HG03565 (cell line): Measurements from ENCODE around the gene NPR2.

Experiments used
- ATAC-seq: cut with Tn5 transposase; IDR thresholded peaks from one replicate; pipeline ENCODE4 v1.9.1; 2021; ENCODE audit warnings: mild to moderate bottlenecking, moderate library complexity; ENCODE audit not compliant: unreplicated experiment

The NPR2 gene

GRCh38 chr9:35763181-35763580 lies 28.2 kb upstream of the NPR2 start:
- no peak for ATAC-seq

DNA sequence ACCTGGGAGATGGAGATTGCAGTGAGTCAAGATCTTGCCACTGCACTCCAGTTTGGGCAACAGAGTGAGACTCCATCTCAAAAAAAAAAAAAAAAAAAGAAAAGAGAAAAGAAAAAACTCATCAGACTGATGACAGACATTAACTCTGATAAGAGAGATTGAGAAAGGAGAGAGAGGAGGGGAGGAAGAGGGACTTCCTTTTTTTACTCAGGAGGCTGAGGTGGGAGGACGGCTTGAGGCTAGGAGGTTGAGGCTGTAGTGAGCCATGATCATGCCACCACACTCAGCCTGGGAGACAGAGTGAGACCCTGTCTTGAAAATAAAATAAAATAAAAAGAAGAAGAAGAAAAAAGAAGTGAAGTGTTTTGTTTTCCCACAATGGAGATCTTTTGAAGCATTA lies 27.6 kb upstream of the NPR2 start:
- ATAC-seq = no peak

DNA sequence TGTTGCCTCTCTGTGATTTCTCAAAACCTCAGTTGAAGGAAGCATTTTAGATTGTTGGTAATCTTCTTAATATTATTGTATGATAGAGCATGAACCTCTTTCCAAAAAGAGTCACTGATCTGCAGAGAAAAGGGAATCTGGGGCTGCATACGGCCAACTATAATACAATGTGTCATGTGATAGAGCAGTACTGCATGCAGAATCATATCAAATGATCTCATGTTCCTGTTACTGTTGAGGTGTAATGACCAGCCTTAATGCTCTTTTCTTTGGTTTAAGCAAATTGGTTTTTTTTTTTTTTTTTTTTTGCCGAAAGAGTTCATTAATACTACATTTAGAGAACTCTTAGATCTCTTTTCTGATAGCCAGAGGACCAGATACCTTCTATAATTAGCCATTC lies 24.4 kb upstream of the NPR2 start:
- no peak for ATAC-seq

- ATAC-seq = no peak
Measured at GRCh38 chr9:35767458-35767857, 23.9 kb upstream of the NPR2 start.

- ATAC-seq = no peak
Measured at GRCh38 chr9:35769763-35770162, 21.6 kb upstream of the NPR2 start.

- no peak for ATAC-seq
Measured at GRCh38 chr9:35771075-35771433, 20.3 kb upstream of the NPR2 start.

DNA sequence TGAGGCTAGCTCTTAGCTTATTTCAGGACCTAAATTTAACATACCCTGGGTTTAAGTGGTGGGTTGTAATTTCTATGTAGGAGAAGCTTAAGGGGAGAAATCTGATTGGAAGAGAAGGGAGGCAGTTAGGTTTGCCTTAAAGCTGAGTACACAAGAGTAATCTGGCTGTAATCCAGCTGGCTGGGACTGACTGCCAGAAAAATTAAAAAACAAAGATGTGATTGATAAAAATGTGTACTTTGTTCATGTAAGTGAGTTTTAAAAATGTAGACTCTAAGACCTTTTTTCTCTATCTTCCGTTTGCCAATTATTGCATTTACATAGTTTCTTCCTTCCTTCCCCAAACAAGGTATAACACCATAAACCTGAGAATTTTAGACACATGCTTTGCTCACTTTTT lies 19.9 kb upstream of the NPR2 start:
- ATAC-seq = no peak

GRCh38 chr9:35771943-35772342 lies 19.4 kb upstream of the NPR2 start:
- no peak for ATAC-seq

DNA sequence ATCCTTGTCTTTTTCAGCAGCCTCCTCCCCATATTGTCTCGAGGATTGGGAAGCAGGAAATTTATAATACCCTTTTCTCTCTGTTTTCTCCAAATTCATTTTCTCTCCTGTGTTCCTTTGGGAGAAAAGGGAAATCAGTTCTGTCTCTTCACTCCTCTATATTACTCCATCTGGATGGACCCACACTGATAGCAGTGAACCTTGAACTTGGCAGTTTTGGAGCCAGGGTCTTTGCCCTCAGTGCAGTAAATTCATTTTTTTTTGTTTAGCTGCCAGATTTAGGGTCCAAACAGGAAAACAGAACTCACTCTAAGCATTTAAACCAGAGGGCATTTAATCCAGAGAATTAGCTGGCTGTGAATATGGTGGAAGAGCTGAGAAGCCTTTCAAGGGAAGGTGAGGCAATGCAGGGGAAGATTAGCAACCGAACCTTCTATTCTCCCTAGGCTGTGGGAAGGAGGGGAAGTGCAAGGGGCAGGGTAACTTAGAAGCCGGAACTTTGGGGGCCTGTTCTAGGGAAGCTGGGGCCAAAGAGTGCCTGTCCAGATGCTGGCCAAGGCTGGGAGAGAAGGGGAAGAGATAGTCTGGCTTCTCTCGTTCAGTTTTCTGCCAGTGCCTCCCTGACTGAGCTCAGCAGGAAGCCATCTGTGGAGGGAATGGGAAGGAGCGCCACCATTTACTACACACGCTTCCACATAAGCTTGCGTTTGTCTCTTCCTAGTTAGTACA lies 16.3 kb upstream of the NPR2 start:
- no peak for ATAC-seq

GRCh38 chr9:35776018-35776417 lies 15.4 kb upstream of the NPR2 start:
- no peak for ATAC-seq

DNA sequence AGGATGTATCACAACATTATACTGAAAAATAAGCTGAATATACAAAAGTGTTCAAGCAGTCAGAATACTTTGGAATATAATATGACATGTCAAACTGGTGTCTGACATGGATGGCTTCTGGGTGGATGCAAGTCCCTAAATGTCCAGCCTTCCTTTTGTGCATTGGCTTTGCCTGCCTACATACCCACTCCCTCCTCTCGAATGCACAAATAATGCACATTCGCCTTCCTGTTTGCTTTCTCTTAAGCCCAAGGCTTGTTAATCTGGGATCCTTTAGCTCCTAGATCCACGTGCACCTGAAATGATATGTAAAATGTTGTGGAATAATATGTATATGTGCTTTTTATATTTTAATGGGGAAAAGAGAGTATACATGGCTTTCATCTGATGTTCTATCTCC lies 12.9 kb upstream of the NPR2 start:
- no peak for ATAC-seq

GRCh38 chr9:35781066-35781465 lies 10.3 kb upstream of the NPR2 start:
- ATAC-seq = no peak

GRCh38 chr9:35783418-35783817 lies 8.0 kb upstream of the NPR2 start:
- ATAC-seq = no peak

DNA sequence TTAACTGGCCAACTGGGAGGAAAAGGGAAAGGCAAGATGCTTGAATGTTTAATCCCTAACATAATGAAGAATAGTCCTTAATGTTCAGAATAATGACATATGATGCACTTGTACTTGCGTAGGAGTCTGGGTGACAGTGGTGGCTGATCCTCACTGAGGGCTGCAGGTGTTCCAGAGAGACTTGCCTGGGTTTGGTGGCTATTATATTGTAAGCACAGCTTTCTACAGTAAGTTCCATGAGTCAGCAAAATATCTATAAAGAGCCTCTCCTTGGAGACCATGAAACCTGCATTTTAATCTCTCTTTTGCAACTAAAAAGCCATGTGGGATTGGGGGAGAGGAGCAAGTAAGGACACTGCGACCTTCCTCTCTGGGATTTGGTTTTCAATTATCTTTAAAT lies 1.9 kb upstream of the NPR2 start:
- ATAC-seq = no peak

DNA sequence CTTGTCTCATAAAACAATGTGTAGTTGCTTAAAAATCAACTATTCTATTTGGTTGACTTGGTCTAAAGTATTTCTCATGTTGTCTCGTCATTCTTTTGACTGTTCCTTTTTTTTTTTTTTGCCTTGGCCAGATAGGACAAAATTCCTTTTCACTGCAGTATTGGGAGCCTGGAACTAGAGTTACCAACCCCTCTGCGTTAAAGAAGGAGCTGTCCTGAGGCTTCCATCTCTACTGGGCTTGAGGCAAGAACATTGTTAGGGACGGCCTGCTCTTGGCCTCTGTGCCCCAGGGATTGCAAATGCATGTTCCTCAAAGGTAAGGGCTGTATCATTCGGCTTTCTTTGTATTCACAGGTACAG lies 1.4 kb upstream of the NPR2 start:
- no peak for ATAC-seq

DNA sequence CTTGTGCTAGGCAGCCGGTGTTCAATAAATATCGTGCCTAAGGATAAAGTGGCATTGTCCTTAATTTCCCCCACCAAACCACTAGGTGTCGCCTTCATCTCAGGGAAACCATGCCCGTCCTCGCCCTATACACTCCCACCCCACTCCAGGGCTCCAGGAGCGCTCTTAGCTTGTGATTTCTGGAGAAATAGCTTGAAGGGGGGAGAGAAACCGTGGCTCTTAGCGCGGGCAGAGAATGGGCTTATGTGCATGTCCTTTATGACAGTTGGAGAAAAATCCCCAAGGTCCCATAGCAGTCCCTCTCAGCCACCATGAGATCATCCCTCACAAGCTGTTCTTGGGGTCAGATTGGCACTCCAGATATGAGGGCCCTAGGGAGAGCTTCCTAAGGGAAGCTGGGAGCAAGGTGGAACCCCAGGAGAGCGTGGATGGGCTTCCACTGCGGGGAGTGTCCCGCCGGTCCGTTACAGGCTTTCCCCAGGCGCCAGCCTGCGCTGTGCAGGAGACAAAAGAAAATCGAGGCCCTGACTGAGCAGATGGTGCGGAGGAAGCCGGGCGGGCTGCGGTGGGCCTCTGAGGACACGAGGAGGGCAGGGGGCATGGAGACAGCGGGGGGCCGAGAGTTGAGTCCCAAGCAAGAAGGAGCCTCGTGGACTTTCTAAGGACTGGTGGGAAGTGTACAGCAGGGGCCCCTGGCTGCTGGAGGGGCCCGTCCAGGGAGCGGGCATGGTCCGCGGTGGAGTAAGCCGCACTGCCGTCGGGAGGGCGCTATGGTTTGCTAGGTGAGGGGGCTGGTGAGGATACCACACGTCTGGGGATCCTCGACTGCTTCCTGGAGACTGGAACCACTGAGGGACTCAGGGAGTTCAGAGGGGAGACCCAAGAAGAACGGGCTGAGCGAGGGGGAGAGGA lies 750 bp upstream of the NPR2 start:
- ATAC-seq = no peak

DNA sequence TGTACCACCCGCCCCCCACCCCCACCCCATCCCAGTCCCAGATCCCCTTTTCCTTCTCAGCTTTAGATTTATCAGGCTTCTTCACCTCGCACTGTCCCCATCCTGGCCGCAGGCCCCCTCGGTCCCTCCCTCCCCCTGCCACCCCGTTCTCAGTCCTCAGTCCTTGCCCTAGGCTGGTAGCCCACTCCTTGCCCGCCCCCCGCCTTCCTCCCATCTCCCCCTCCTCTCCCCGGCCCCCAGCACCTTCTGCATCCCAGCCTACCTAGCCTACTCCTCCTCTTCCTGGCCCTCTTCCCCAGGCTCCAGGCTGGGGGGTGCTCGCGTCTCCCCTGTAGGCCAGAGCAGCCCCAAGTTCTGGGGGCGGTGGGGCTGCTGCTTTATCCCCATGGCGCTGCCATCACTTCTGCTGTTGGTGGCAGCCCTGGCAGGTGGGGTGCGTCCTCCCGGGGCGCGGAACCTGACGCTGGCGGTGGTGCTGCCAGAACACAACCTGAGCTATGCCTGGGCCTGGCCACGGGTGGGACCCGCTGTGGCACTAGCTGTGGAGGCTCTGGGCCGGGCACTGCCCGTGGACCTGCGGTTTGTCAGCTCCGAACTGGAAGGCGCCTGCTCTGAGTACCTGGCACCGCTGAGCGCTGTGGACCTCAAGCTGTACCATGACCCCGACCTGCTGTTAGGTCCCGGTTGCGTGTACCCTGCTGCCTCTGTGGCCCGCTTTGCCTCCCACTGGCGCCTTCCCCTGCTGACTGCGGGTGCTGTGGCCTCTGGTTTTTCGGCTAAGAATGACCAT lies 828 bp downstream of the NPR2 start:
- ATAC-seq = no peak

DNA sequence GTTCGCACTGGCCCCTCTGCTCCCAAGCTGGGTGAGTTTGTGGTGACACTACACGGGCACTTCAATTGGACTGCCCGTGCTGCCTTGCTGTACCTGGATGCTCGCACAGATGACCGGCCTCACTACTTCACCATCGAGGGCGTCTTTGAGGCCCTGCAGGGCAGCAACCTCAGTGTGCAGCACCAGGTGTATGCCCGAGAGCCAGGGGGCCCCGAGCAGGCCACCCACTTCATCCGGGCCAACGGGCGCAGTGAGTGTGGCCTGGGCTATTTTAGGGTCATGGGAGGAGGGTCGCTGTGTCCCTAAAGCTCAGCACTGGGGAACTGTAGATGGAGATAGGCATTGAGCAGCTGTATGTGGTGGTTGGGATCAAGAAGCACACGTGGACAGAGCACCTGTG lies 1.4 kb downstream of the NPR2 start:
- no peak for ATAC-seq

GRCh38 chr9:35793461-35793860 lies 2.1 kb downstream of the NPR2 start:
- no peak for ATAC-seq

GRCh38 chr9:35795695-35796094 lies 4.3 kb downstream of the NPR2 start:
- no peak for ATAC-seq

DNA sequence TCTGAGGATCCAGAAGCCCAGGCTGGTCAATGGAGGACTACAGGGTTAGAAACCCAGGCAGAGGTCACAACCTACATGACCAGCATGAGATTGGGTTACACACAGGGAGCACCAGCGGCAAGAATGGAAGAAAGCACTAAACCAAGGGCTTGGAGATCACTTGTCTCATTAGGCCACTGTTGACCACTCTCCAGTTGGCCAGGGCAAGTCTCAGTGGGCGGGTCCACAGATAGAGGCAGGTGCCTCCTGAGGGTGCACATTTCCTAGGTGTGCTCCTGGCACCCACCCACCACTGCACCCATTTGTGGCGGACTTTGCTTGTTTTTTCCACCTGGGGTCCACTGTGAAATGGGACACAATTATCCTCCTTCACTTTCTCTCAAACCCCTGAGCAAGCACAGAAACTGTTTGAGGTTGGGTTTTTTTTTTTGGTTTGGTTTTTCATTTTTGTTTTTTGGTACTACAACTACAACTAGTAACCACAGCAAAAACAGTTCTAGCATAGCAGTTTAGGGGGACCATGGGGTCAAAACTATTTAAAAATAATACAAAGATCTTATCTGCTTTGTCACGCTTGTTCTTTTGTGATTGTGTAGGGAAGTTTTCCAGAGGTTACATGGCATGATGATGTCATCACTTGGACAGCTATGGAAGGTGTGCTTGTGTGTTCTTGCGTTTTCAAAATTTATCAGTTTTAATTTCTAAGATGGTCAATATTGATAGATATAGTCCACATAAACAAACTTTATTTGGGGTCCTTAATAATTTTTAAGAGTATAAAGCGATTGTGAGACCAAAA lies 6.1 kb downstream of the NPR2 start:
- ATAC-seq = no peak
